SK-N-SH (cell line): ENCODE measurements around the gene HSPBAP1.

Experiments used
- RCOR1 ChIP-seq: fragments of 150-350 bp; IDR thresholded peaks from 2 replicates; pipeline ENCODE4 v1.6.1; 2017; ENCODE audit warnings: antibody characterized with exemption, low read length
- TF ChIP-seq, protein P1 (sequence below): fragments of 200-600 bp; sonication (generic); IDR thresholded peaks from 2 replicates; pipeline ENCODE4 v1.6.1; 2017; ENCODE audit warnings: antibody characterized with exemption, mild to moderate bottlenecking, moderate library complexity

DNA sequence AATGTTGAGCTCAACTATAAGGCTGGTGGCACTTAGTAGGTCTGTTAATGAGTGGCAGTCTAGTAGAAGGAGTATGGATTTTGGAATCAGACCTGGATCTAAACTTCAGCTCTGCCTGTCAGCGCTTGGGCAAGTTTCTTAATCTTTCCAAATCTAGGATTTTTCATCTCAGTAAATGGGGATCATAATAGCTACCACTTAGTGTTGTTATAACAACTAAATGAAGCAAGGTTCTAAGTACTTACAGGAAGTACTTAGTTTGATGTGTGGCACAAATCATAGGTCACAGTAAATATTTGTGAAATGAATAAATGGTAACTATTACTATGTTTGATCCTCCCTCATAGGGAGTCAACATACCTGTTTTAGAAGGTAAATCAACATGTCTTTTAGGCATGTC is 32.6 kb upstream of the HSPBAP1 start:
- TF ChIP-seq, protein P1, sequence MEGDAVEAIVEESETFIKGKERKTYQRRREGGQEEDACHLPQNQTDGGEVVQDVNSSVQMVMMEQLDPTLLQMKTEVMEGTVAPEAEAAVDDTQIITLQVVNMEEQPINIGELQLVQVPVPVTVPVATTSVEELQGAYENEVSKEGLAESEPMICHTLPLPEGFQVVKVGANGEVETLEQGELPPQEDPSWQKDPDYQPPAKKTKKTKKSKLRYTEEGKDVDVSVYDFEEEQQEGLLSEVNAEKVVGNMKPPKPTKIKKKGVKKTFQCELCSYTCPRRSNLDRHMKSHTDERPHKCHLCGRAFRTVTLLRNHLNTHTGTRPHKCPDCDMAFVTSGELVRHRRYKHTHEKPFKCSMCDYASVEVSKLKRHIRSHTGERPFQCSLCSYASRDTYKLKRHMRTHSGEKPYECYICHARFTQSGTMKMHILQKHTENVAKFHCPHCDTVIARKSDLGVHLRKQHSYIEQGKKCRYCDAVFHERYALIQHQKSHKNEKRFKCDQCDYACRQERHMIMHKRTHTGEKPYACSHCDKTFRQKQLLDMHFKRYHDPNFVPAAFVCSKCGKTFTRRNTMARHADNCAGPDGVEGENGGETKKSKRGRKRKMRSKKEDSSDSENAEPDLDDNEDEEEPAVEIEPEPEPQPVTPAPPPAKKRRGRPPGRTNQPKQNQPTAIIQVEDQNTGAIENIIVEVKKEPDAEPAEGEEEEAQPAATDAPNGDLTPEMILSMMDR = no peak
- no peak for TF ChIP-seq RCOR1
